HepG2 (cell line): Measurements from ENCODE around the gene PNMA3. TPM values are rescaled to one million over a fixed set of nuclear protein-coding genes. Genes with fewer than 3 reads are reported as not detected.

Source experiments
- ATAC-seq: fragments of 200-7000 bp; cut with Tn5 transposase; 3 replicates; pipeline ENCODE4 v1.9.1; 2020; ENCODE audit warnings: mild to moderate bottlenecking, moderate library complexity
- BruUV-seq: library from RNA; stranded (reverse); fragments of 400-500 nt; replicated peaks from 2 replicates; lab custom pipeline; 2021; lab: Mats Ljungman, UMichigan
- CTCF ChIA-PET: fragments of 300-600 bp; formaldehyde crosslinking; extraction: SDS; loops from one replicate; lab custom pipeline; 2021; ENCODE audit warnings: low total read pairs, inconsistent platforms, low intra/inter-chr PET ratio; lab: Yijun Ruan, JAX
- POLR2A ChIA-PET: fragments of 350-600 bp; sonication (Branson Sonifier 250); formaldehyde crosslinking; loops from one replicate; lab custom pipeline; 2020; ENCODE audit warnings: antibody characterized with exemption, inconsistent platforms; lab: Yijun Ruan, JAX
- DNase-seq: peaks from one replicate; pipeline ENCODE4 v3.0.0-alpha.2; 2015; ENCODE audit warnings: low spot score
- FAIRE-seq: peaks from 3 replicates; lab custom pipeline; 2011; peaks lifted over from hg19 to GRCh38; lab: Jason Lieb, UNC
- H2AFZ ChIP-seq: one replicate; pipeline ENCODE4 v1.6.1; 2011; ENCODE audit warnings: low read length, inconsistent platforms
- H3K27ac ChIP-seq: fragments of 300-600 bp; 3 replicates; pipeline ENCODE4 v1.8.0; 2011; ENCODE audit warnings: mixed run types, mild to moderate bottlenecking, mixed read lengths, low read length, inconsistent platforms; ENCODE audit not compliant: insufficient read depth; ENCODE audit errors: extremely low read length
- H3K27me3 ChIP-seq, 2 experiments: fragments of 200-600 bp in 1 of 2; 2 replicates in 1 of 2; 3 replicates in 1 of 2; pipeline versions ENCODE4 v1.6.0 to v1.8.0; 2011; ENCODE audit warnings: low read length in 2 of 2, mild to moderate bottlenecking in 2 of 2, moderate library complexity in 2 of 2, inconsistent platforms in 1 of 2; ENCODE audit not compliant: insufficient read depth in 2 of 2, control insufficient read depth in 1 of 2
- H3K36me3 ChIP-seq, 2 experiments: fragments of 200-600 bp in 1 of 2; replicated peaks in 1 of 2; 2 replicates in 1 of 2; 3 replicates in 1 of 2; pipeline versions ENCODE4 v1.5.1 to v1.8.0; 2011; ENCODE audit warnings: low read length in 2 of 2, inconsistent platforms in 1 of 2; ENCODE audit not compliant: insufficient read depth in 2 of 2, control insufficient read depth in 1 of 2
- H3K4me1 ChIP-seq: 2 replicates; pipeline ENCODE4 v1.5.1; 2012; ENCODE audit warnings: low read length, inconsistent platforms; ENCODE audit not compliant: insufficient read depth
- H3K4me2 ChIP-seq: 2 replicates; pipeline ENCODE4 v1.6.0; 2011; ENCODE audit warnings: low read depth, low read length, inconsistent platforms
- H3K4me3 ChIP-seq, 3 experiments: fragments of 200-600 bp in 1 of 3; sonication (generic), shearing (Covaris generic) in 1 of 3; replicated peaks in 1 of 3; 2 replicates each; pipeline ENCODE4 v1.5.1; 2011 to 2016; ENCODE audit warnings: low read length in 3 of 3, inconsistent platforms in 2 of 3, low read depth in 2 of 3, mild to moderate bottlenecking in 2 of 3, control low read depth in 1 of 3, mixed read lengths in 1 of 3; ENCODE audit not compliant: insufficient read depth in 1 of 3
- H3K79me2 ChIP-seq: one replicate; pipeline ENCODE4 v1.6.1; 2011; ENCODE audit warnings: low read length, inconsistent platforms; ENCODE audit not compliant: insufficient read depth
- H3K9ac ChIP-seq: 2 replicates; pipeline ENCODE4 v1.6.0; 2011; ENCODE audit warnings: mild to moderate bottlenecking, low read depth, low read length, inconsistent platforms; ENCODE audit not compliant: insufficient read depth
- H3K9me3 ChIP-seq: 2 replicates; pipeline ENCODE4 v1.5.1; 2012; ENCODE audit warnings: mild to moderate bottlenecking, low read length
- H4K20me1 ChIP-seq: 2 replicates; pipeline ENCODE4 v1.6.0; 2011; ENCODE audit warnings: inconsistent platforms, mild to moderate bottlenecking, low read length, moderate library complexity; ENCODE audit not compliant: insufficient read depth
- EP300 ChIP-seq, 3 experiments: sonication (generic) in 1 of 3; formaldehyde crosslinking in 1 of 3; IDR thresholded peaks; 2 replicates each; pipeline versions ENCODE4 v1.5.1 to v1.6.1; 2011 to 2020; ENCODE audit warnings: low read depth in 2 of 3, low read length in 2 of 3, borderline replicate concordance in 1 of 3, improper control_type of control experiment in 1 of 3, mild to moderate bottlenecking in 1 of 3, missing genetic modification reagents in 1 of 3, moderate library complexity in 1 of 3
- GATAD2A ChIP-seq: IDR thresholded peaks from 2 replicates; pipeline ENCODE4 v1.6.1; 2016
- HOXA9 ChIP-seq: sonication (generic); formaldehyde crosslinking; IDR thresholded peaks from 2 replicates; pipeline ENCODE4 v1.8.1; 2022; ENCODE audit warnings: missing genetic modification reagents, mild to moderate bottlenecking, moderate library complexity, borderline replicate concordance
- SYNCRIP ChIP-seq: fragments of 200-400 bp; formaldehyde crosslinking; IDR thresholded peaks from 2 replicates; pipeline ENCODE4 v1.6.1; 2018; ENCODE audit warnings: mild to moderate bottlenecking, low read depth, low read length; ENCODE audit not compliant: insufficient read depth
- ZNF224 ChIP-seq: sonication (generic); formaldehyde crosslinking; IDR thresholded peaks from 2 replicates; pipeline ENCODE4 v1.5.0; 2020; ENCODE audit warnings: mild to moderate bottlenecking, missing genetic modification reagents
- ZNF543 ChIP-seq: sonication (generic); formaldehyde crosslinking; IDR thresholded peaks from 2 replicates; pipeline ENCODE4 v1.4.0; 2020; ENCODE audit warnings: mild to moderate bottlenecking, missing genetic modification reagents
- ZNF737 ChIP-seq: sonication (generic); formaldehyde crosslinking; IDR thresholded peaks from 2 replicates; pipeline ENCODE4 v1.5.0; 2020; ENCODE audit warnings: missing genetic modification reagents, mild to moderate bottlenecking, borderline replicate concordance
- ZNF768 ChIP-seq: sonication (generic); formaldehyde crosslinking; IDR thresholded peaks from 2 replicates; pipeline ENCODE4 v1.4.0; 2020; ENCODE audit warnings: missing genetic modification reagents
- ZNF850 ChIP-seq: sonication (generic); formaldehyde crosslinking; conservative IDR thresholded peaks from 2 replicates; pipeline ENCODE4 v1.9.0; 2021; ENCODE audit warnings: mild to moderate bottlenecking, missing genetic modification reagents
- WGBS: methylation state at CpG from one replicate; pipeline ENCODE4 v1.1.6; 2017; ENCODE audit warnings: low lambda C conversion rate; 5-methylcytosine and 5-hydroxymethylcytosine counted together
- in situ Hi-C: cut with HindIII; loops from 2 replicates; pipeline ENCODE4 v1.10.0; 2017; ENCODE audit warnings: low pct_unique_long_range_greater_than_20kb; ENCODE audit not compliant: extremely low pct_ligation_motif_present
- intact Hi-C: fragments of 100-400 bp; cut with micrococcal nuclease; formaldehyde crosslinking; loops from one replicate; pipeline ENCODE4 v1.10.0; 2022; ENCODE audit not compliant: unreplicated experiment
- polyA plus RNA-seq, 8 experiments: library from polyadenylated mRNA; depleted of rRNA in 3 of 8; stranded (reverse) in 7 of 8; unstranded in 1 of 8; fragments of >200 nt; fragmentation: Illumina TruSeq in 4 of 8; extraction: Trizol in 4 of 8; gene quantifications; 2 replicates each; pipeline versions ENCODE4 v1.2.1 to v1.2.3, GENCODE V29; 2011 to 2016; ENCODE audit warnings: low read depth in 4 of 8, missing spikeins in 1 of 8, mixed read lengths in 1 of 8; ENCODE audit not compliant: insufficient read depth in 1 of 8
- total RNA-seq, 5 experiments: library from RNA; depleted of rRNA; stranded (reverse); fragments of >200 nt; fragmentation: Illumina TruSeq; extraction: Trizol; gene quantifications; 2 replicates each; pipeline ENCODE4 v1.2.3, GENCODE V29; 2016; ENCODE audit warnings: low read depth in 1 of 5
- TF ChIP-seq, protein P1 (sequence below): sonication (generic); formaldehyde crosslinking; IDR thresholded peaks from 2 replicates; pipeline ENCODE4 v1.5.0; 2020; ENCODE audit warnings: mild to moderate bottlenecking, missing genetic modification reagents, borderline replicate concordance
- TF ChIP-seq, protein P2 (sequence below), 2 experiments: fragments of 450-650 bp in 1 of 2; sonication (generic) in 1 of 2; formaldehyde crosslinking; IDR thresholded peaks; 2 replicates each; pipeline versions ENCODE4 v1.5.0 to v1.8.0; 2020 to 2022; ENCODE audit warnings: mild to moderate bottlenecking in 1 of 2, missing genetic modification reagents in 1 of 2
- TF ChIP-seq, protein P3 (sequence below): sonication (generic); formaldehyde crosslinking; IDR thresholded peaks from 2 replicates; pipeline ENCODE4 v1.5.0; 2020; ENCODE audit warnings: mild to moderate bottlenecking, missing genetic modification reagents

Gene PNMA3
- total and polyA plus RNA-seq, 2 of the 13 experiments (the other 11 are each of a cell fraction or from before 2014, with no cell fraction given) = not detected

DNA sequence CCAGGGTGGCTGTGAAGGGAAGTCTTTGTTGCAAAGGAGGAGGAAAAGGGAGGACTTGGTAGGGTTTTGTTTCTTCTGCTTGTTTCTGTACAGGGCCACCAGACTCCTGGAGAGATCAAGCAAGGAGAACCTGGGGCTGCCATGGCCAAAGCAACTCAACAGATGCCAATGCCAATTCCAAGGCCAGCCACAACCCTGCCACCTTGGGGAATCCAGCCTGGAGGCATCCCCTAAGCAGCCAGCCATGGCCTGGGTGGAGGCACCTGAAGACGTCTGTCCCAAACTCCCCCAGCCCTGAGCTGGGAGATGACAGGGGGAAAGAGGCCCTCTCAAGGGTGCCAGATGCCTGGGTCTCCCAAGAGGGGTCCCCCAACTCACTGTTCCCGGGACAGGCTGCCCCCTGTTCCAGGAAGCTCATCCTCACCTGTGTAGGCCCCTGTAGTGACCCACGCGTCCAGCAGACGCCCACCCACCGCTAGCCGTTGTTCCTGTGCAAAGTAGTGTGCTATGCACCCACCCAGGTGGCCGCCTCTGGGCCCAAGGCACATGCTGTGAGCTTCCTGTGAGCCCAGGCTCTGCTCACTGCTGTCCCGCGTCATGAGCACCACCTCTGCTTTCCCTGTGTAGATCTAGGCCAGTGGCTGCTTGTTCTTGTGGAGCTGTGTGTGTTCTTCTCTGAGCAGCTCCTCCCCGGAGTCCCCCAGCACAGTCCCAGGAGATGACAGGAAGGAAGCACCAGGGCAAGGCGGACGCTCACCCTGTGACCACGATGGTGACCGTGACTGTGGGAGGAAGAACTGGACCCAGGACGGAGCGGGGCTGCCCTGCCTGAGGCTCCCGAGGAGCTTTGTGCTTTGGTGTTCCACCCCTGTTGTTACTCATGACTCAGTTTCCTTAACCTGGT is 3.2 kb downstream of the PNMA3 start:
- intact Hi-C loops (no loop called here), in situ Hi-C loops (no loop called here)
- ATAC-seq = no peak
- TF ChIP-seq, protein P1, sequence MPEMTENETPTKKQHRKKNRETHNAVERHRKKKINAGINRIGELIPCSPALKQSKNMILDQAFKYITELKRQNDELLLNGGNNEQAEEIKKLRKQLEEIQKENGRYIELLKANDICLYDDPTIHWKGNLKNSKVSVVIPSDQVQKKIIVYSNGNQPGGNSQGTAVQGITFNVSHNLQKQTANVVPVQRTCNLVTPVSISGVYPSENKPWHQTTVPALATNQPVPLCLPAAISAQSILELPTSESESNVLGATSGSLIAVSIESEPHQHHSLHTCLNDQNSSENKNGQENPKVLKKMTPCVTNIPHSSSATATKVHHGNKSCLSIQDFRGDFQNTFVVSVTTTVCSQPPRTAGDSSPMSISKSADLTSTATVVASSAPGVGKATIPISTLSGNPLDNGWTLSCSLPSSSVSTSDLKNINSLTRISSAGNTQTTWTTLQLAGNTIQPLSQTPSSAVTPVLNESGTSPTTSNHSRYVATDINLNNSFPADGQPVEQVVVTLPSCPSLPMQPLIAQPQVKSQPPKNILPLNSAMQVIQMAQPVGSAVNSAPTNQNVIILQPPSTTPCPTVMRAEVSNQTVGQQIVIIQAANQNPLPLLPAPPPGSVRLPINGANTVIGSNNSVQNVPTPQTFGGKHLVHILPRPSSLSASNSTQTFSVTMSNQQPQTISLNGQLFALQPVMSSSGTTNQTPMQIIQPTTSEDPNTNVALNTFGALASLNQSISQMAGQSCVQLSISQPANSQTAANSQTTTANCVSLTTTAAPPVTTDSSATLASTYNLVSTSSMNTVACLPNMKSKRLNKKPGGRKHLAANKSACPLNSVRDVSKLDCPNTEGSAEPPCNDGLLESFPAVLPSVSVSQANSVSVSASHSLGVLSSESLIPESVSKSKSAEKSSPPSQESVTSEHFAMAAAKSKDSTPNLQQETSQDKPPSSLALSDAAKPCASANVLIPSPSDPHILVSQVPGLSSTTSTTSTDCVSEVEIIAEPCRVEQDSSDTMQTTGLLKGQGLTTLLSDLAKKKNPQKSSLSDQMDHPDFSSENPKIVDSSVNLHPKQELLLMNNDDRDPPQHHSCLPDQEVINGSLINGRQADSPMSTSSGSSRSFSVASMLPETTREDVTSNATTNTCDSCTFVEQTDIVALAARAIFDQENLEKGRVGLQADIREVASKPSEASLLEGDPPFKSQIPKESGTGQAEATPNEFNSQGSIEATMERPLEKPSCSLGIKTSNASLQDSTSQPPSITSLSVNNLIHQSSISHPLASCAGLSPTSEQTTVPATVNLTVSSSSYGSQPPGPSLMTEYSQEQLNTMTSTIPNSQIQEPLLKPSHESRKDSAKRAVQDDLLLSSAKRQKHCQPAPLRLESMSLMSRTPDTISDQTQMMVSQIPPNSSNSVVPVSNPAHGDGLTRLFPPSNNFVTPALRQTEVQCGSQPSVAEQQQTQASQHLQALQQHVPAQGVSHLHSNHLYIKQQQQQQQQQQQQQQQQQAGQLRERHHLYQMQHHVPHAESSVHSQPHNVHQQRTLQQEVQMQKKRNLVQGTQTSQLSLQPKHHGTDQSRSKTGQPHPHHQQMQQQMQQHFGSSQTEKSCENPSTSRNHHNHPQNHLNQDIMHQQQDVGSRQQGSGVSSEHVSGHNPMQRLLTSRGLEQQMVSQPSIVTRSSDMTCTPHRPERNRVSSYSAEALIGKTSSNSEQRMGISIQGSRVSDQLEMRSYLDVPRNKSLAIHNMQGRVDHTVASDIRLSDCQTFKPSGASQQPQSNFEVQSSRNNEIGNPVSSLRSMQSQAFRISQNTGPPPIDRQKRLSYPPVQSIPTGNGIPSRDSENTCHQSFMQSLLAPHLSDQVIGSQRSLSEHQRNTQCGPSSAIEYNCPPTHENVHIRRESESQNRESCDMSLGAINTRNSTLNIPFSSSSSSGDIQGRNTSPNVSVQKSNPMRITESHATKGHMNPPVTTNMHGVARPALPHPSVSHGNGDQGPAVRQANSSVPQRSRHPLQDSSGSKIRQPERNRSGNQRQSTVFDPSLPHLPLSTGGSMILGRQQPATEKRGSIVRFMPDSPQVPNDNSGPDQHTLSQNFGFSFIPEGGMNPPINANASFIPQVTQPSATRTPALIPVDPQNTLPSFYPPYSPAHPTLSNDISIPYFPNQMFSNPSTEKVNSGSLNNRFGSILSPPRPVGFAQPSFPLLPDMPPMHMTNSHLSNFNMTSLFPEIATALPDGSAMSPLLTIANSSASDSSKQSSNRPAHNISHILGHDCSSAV = no peak
- TF ChIP-seq HOXA9 (CRISPR knock-in tag) (no peak), ZNF543 (CRISPR knock-in tag) (no peak), ZNF224 (no peak), GATAD2A (CRISPR knock-in tag) (no peak), ZNF768 (CRISPR knock-in tag) (no peak), ZNF850 (CRISPR knock-in tag) (no peak), ZNF737 (CRISPR knock-in tag) (no peak), EP300 (IDR thresholded peaks at IDR 0.05; ENCODE audit: low read depth in 2 of 2, low read length in 2 of 2) (no peak), EP300 (CRISPR knock-in tag; IDR thresholded peaks at IDR 0.05; ENCODE audit: borderline replicate concordance) (no peak), SYNCRIP (no peak)
- TF ChIP-seq, protein P2, sequence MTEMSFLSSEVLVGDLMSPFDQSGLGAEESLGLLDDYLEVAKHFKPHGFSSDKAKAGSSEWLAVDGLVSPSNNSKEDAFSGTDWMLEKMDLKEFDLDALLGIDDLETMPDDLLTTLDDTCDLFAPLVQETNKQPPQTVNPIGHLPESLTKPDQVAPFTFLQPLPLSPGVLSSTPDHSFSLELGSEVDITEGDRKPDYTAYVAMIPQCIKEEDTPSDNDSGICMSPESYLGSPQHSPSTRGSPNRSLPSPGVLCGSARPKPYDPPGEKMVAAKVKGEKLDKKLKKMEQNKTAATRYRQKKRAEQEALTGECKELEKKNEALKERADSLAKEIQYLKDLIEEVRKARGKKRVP (CRISPR knock-in tag; IDR thresholded peaks at IDR 0.05) = no peak
- TF ChIP-seq, protein P3, sequence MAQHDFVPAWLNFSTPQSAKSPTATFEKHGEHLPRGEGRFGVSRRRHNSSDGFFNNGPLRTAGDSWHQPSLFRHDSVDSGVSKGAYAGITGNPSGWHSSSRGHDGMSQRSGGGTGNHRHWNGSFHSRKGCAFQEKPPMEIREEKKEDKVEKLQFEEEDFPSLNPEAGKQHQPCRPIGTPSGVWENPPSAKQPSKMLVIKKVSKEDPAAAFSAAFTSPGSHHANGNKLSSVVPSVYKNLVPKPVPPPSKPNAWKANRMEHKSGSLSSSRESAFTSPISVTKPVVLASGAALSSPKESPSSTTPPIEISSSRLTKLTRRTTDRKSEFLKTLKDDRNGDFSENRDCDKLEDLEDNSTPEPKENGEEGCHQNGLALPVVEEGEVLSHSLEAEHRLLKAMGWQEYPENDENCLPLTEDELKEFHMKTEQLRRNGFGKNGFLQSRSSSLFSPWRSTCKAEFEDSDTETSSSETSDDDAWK (CRISPR knock-in tag) = no peak

More for the DNA sequence above, 3.2 kb downstream of the PNMA3 start:
- Histone ChIP-seq H2AFZ (no peak overlapping the region), H3K27me3 (no peaks in the 10 kb centered on the region), H3K4me2 (no peak overlapping the region), H3K9ac (no peak overlapping the region), H3K36me3 (no peaks in the 10 kb centered on the region), H3K4me3 (no peak overlapping the region), H3K4me1 (peaks cover 28% of the 10 kb centered on the region), H4K20me1 (no peaks in the 10 kb centered on the region), H3K9me3 (no peaks in the 10 kb centered on the region), H3K27ac (no peak overlapping the region), H3K79me2 (no peaks in the 10 kb centered on the region)
- BruUV-seq = no TSS peak
- no peak for DNase-seq
- FAIRE-seq = no peak
- POLR2A ChIA-PET = no interaction called here
- CTCF ChIA-PET = no interaction called here
- 80% methylated on average over 1 of the region's 18 CpGs for WGBS
